Mesothelial cell of epicardium (in vitro differentiated cells): ENCODE data around the gene ARMS2. TPM values are rescaled to one million over a fixed set of nuclear protein-coding genes. Genes with fewer than 3 reads are reported as not detected.

Source experiments
- DNase-seq, 2 experiments: peaks; one replicate each; pipeline ENCODE4 v3.0.0; 2021; ENCODE audit warnings: low spot score in 2 of 2; ENCODE audit not compliant: unreplicated experiment in 2 of 2
- H3K27ac Mint-ChIP-seq: 2 replicates; pipeline ENCODE4 v1.8.0; 2021; ENCODE audit warnings: mixed read lengths
- H3K27me3 Mint-ChIP-seq: 2 replicates; pipeline ENCODE4 v1.8.0; 2021; ENCODE audit warnings: low read depth, mixed read lengths
- H3K36me3 Mint-ChIP-seq: 2 replicates; pipeline ENCODE4 v1.8.0; 2021; ENCODE audit warnings: mixed read lengths
- H3K4me1 Mint-ChIP-seq: 2 replicates; pipeline ENCODE4 v1.8.0; 2021; ENCODE audit warnings: mixed read lengths
- H3K4me3 Mint-ChIP-seq: 2 replicates; pipeline ENCODE4 v1.8.0; 2021; ENCODE audit warnings: mild to moderate bottlenecking, moderate library complexity, mixed read lengths
- H3K9me3 Mint-ChIP-seq: 2 replicates; pipeline ENCODE4 v1.8.0; 2021; ENCODE audit warnings: mixed read lengths
- total RNA-seq: library from RNA; stranded (reverse); gene quantifications from 3 replicates; pipeline ENCODE4 v1.2.1, GENCODE V29; 2021
- TF ChIP-seq, protein P1 (sequence below): fragments of 200-600 bp; sonication (generic); IDR thresholded peaks from one replicate; pipeline ENCODE4 v1.5.0; 2021; ENCODE audit warnings: antibody characterized with exemption; ENCODE audit not compliant: unreplicated experiment

ARMS2 gene
- total RNA-seq, 1 donor from 2014 or later, result not detected

DNA sequence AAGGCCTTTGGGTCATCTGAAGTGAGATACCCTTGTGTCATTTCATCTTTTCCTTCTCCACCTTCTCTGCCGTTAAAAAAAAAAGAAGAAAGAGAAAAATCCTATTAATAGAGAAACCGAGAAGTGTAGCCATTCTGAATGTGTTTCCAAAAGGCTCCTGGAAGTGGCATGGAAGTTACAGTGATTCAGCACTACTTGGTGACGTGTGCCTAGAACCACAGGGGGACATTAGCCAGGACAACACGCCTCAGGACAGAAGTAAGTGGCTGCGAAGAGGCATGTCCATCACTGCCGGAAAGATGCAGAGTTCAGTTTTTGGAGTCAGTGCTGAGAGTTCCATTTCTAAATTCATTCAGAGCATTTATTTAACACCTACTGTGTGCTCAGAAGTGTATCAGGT is 13.2 kb downstream of the ARMS2 start:
- TF ChIP-seq, protein P1, sequence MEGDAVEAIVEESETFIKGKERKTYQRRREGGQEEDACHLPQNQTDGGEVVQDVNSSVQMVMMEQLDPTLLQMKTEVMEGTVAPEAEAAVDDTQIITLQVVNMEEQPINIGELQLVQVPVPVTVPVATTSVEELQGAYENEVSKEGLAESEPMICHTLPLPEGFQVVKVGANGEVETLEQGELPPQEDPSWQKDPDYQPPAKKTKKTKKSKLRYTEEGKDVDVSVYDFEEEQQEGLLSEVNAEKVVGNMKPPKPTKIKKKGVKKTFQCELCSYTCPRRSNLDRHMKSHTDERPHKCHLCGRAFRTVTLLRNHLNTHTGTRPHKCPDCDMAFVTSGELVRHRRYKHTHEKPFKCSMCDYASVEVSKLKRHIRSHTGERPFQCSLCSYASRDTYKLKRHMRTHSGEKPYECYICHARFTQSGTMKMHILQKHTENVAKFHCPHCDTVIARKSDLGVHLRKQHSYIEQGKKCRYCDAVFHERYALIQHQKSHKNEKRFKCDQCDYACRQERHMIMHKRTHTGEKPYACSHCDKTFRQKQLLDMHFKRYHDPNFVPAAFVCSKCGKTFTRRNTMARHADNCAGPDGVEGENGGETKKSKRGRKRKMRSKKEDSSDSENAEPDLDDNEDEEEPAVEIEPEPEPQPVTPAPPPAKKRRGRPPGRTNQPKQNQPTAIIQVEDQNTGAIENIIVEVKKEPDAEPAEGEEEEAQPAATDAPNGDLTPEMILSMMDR, result no peak
- no peak for DNase-seq
- no peak overlapping the region for H3K27ac Mint-ChIP-seq
- no peaks in the 10 kb centered on the region for H3K9me3 Mint-ChIP-seq
- peaks cover 63% of the 10 kb centered on the region for H3K27me3 Mint-ChIP-seq
- no peak overlapping the region for H3K4me3 Mint-ChIP-seq
- peaks cover 4% of the 10 kb centered on the region for H3K4me1 Mint-ChIP-seq
- no peaks in the 10 kb centered on the region for H3K36me3 Mint-ChIP-seq

DNA sequence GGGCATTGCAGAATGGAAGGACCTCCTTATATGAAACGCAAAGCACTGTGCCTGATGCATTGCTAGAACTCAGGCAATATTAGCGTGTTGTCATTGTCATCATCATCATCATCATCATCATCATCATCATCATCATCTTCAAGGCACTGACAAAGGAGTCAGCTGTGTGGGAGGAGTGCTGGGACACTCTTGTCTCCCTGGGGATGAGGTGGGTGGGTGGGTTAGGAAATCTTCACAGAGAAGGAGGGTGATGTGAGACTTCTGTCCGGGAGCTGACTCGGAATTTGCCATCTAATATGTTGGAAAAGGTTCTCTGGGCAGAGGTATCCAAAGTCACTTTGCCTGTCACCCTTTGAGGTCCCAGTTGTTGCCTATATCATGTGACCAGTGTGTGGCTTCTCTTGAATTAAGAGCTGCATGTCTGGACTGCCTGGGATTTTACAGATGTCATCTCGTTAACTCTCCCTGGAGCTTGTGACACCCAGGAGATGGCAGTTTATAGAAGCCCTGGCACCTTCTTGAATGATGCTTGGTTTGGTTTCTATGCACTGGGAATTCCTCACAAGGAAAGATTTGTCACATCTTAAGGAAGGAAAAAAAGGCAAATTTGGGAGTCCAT is 14.0 kb downstream of the ARMS2 start:
- no peaks in the 10 kb centered on the region for H3K9me3 Mint-ChIP-seq
- H3K4me1 Mint-ChIP-seq, result no peaks in the 10 kb centered on the region
- H3K36me3 Mint-ChIP-seq, result no peaks in the 10 kb centered on the region
- no peak overlapping the region for H3K4me3 Mint-ChIP-seq
- TF ChIP-seq, protein P1, result no peak
- H3K27me3 Mint-ChIP-seq, result peaks cover 56% of the 10 kb centered on the region
- no peak for DNase-seq
- H3K27ac Mint-ChIP-seq, result no peak overlapping the region

DNA sequence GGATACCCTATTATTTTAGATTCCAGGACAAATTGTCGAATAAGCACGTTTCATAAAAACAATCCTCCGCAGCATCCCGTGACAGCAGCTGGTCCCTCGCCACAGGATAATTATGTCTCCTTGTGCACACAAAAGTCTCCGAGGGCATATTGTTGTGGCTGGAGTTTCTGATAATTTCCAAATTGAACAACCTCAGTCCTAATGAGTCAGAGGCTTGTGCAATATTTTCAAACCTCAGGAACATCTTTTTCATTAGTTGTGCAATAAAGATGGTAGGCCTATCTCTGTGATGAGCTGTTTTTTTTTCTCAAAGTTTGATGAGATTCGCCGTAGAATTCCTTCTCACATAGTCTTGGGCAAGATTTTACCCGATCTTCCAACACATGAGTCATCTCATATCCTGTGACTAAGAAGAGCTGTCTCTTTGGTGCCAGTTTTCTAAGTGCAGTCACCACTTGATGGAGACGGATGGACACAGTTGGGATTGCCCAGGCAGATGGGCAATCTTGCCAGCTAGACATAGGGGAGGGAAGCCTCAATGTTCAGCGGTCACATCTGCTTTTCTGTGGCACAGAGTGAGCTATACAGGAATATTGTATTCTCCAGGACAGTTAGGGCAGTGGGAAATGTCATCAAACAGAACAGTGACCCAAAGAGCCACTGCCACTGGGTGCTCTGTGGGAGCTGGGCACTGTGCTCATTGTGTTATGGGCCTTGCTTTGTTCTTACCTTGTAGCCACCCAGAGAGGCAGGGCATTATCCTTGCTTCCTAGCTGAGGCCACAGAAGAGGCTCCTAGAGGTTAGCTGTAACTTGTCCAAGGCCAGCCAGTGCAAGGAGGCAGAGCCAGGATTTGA is 14.7 kb downstream of the ARMS2 start:
- no peaks in the 10 kb centered on the region for H3K36me3 Mint-ChIP-seq
- peaks cover 5% of the 10 kb centered on the region for H3K4me1 Mint-ChIP-seq
- TF ChIP-seq, protein P1, result no peak
- peaks cover 49% of the 10 kb centered on the region for H3K27me3 Mint-ChIP-seq
- no peak for DNase-seq
- H3K27ac Mint-ChIP-seq, result no peak overlapping the region
- H3K9me3 Mint-ChIP-seq, result no peaks in the 10 kb centered on the region
- H3K4me3 Mint-ChIP-seq, result no peak overlapping the region

DNA sequence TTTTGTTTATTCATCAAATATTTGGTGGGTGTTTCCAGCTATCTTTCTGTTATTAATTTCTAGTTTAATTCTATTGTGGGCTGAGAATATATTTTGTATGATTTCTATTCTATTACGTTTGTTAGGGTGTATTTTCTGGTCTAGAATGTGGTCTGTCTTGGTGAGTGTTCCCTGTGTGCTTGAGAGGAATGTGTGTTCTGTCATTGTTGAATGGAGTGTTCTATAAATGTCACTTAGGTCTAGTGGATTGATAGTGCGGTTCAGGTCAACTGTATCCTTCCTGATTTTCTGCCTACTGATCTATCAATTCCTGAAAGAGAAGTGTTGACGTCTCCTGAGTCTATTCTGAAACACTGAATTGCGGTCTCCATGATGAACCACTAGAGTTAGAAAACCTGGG is 15.4 kb downstream of the ARMS2 start:
- Mint-ChIP-seq H3K4me1 (peaks cover 12% of the 10 kb centered on the region), H3K4me3 (no peak overlapping the region), H3K9me3 (no peaks in the 10 kb centered on the region), H3K36me3 (no peaks in the 10 kb centered on the region), H3K27ac (no peak overlapping the region), H3K27me3 (peaks cover 42% of the 10 kb centered on the region)
- no peak for DNase-seq
- TF ChIP-seq, protein P1, result no peak

DNA sequence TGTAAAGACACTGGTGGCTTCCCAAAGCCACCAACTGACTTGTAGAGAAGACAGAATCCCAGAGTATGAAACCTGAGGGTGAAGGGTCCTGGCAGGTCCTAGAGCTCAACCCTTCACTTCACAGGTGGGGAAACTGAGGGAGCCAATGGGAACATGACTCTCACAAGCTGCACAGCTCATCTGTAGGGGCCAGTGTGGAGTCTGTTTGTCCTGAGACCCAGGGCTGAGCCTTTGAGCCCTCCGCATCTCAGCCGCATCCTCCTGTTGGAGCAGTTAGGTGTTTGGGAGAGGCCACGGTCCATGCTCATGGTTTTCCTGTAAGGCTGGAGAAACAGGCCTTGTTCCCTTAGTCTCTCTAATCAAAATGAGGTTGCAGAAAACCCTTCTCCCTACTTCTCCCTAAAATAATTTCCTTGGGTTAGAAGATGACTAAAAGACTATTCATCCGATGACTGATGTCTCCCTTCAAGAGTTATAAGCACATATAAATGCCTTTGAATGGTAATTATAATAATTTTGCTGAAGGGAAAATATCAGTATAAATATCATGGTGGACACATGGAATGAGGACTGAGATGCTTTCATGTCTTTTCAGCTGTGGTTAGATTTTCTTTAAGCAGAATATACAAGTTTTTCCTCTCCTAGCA is 17.2 kb downstream of the ARMS2 start:
- H3K4me1 Mint-ChIP-seq, result peaks cover 27% of the 10 kb centered on the region
- H3K27me3 Mint-ChIP-seq, result peaks cover 24% of the 10 kb centered on the region
- no peak for DNase-seq
- no peak overlapping the region for H3K4me3 Mint-ChIP-seq
- H3K36me3 Mint-ChIP-seq, result no peaks in the 10 kb centered on the region
- TF ChIP-seq, protein P1, result no peak
- H3K9me3 Mint-ChIP-seq, result no peaks in the 10 kb centered on the region
- H3K27ac Mint-ChIP-seq, result no peak overlapping the region
